Suprapubic skin (tissue), 4 donors: ENCODE measurements around the gene ATP2A1. TPM values are rescaled to one million over a fixed set of nuclear protein-coding genes. Genes with fewer than 3 reads are reported as not detected.
A peak's percentile ranks its signal among the peaks of the same experiment; 100 is the strongest.
"Not testable (repeated sequence)": the region's sequence is repeated elsewhere in the genome, so short reads cannot be mapped to it uniquely, and the experiment has no call there.

Source experiments
- DNase-seq, 2 donors: peaks; one replicate each; pipeline ENCODE4 v3.0.0-alpha.2; 2019; ENCODE audit warnings: low spot score in 2 of 2
- H3K27ac ChIP-seq: fragments of 200-600 bp; sonication (generic); one replicate; pipeline ENCODE4 v1.5.1; 2019
- H3K27me3 ChIP-seq: fragments of 200-600 bp; sonication (generic); one replicate; pipeline ENCODE4 v1.5.1; 2019
- H3K36me3 ChIP-seq: fragments of 200-600 bp; sonication (generic); one replicate; pipeline ENCODE4 v1.5.1; 2019
- H3K4me1 ChIP-seq: fragments of 200-600 bp; sonication (generic); one replicate; pipeline ENCODE4 v1.5.1; 2019
- H3K4me3 ChIP-seq: fragments of 200-600 bp; sonication (generic); one replicate; pipeline ENCODE4 v1.5.1; 2019; ENCODE audit warnings: mild to moderate bottlenecking
- H3K9me3 ChIP-seq: fragments of 200-600 bp; sonication (generic); one replicate; pipeline ENCODE4 v1.5.1; 2019
- CTCF ChIP-seq, 2 donors: fragments of 200-600 bp in 1 of 2; fragments of 450-650 bp in 1 of 2; sonication (generic) in 1 of 2; IDR thresholded peaks; one replicate each; pipeline ENCODE4 v1.5.1; 2016 to 2019; ENCODE audit warnings: antibody characterized with exemption in 2 of 2, mild to moderate bottlenecking in 1 of 2, moderate library complexity in 1 of 2
- EP300 ChIP-seq: sonication (generic); formaldehyde crosslinking; IDR thresholded peaks from one replicate; pipeline ENCODE4 v1.6.1; 2017; ENCODE audit warnings: antibody characterized with exemption
- POLR2A ChIP-seq, 2 donors: fragments of 450-650 bp; IDR thresholded peaks; one replicate each; pipeline ENCODE4 v1.6.1; 2017; ENCODE audit warnings: antibody characterized with exemption in 2 of 2, mild to moderate bottlenecking in 2 of 2, moderate library complexity in 2 of 2
- POLR2AphosphoS5 ChIP-seq, 3 donors: sonication (generic); formaldehyde crosslinking; IDR thresholded peaks; one replicate each; pipeline ENCODE4 v1.6.1; 2017; ENCODE audit warnings: antibody characterized with exemption in 3 of 3
- WGBS: methylation state at CpG from one replicate; pipeline ENCODE4 v1.1.5; 2018; 5-methylcytosine and 5-hydroxymethylcytosine counted together
- total RNA-seq, 4 donors: library from RNA; depleted of rRNA; stranded (reverse); fragments of >200 nt; gene quantifications; one replicate each; pipeline ENCODE4 v1.1.0, GENCODE V29; 2016

The ATP2A1 gene
- total RNA-seq, 4 donors from 2014 or later: 0.34 to 0.72 TPM; not detected in 2

GRCh38 chr16:28918698-28919097, 40.4 kb downstream of the ATP2A1 start:
- no peak overlapping the region for H3K27ac ChIP-seq
- DNase-seq: no peak
- no peaks in the 10 kb centered on the region for H3K9me3 ChIP-seq
- WGBS: 100% methylated on average over 3 of the region's 3 CpGs
- peaks cover 3% of the 10 kb centered on the region for H3K4me1 ChIP-seq
- no peak overlapping the region for H3K4me3 ChIP-seq
- peaks cover 52% of the 10 kb centered on the region for H3K36me3 ChIP-seq
- H3K27me3 ChIP-seq: no peaks in the 10 kb centered on the region
- TF ChIP-seq POLR2AphosphoS5 (IDR thresholded peaks at IDR 0.05) (no peak), CTCF (IDR thresholded peaks at IDR 0.05) (no peak), EP300 (no peak), POLR2A (IDR thresholded peaks at IDR 0.05) (no peak)

GRCh38 chr16:28923231-28923587, 44.9 kb downstream of the ATP2A1 start:
- no peaks in the 10 kb centered on the region for H3K9me3 ChIP-seq
- H3K4me1 ChIP-seq: peaks cover 18% of the 10 kb centered on the region
- H3K27ac ChIP-seq: peak overlapping the region; percentile 95
- H3K36me3 ChIP-seq: peaks cover 23% of the 10 kb centered on the region
- TF ChIP-seq POLR2A (IDR thresholded peaks at IDR 0.05) (no peak), EP300 (no peak), POLR2AphosphoS5 (IDR thresholded peaks at IDR 0.05) (no peak), CTCF (IDR thresholded peaks at IDR 0.05) (no peak)
- WGBS: 91% methylated on average over 3 of the region's 3 CpGs
- H3K27me3 ChIP-seq: no peaks in the 10 kb centered on the region
- no peak for DNase-seq
- H3K4me3 ChIP-seq: no peak overlapping the region

- DNase-seq: peak in 1 of 2 donors; percentile 59
- Histone ChIP-seq H3K4me3 (peak overlapping the region; percentile 70), H3K9me3 (no peaks in the 10 kb centered on the region), H3K27me3 (no peaks in the 10 kb centered on the region), H3K4me1 (peaks cover 18% of the 10 kb centered on the region), H3K27ac (peak overlapping the region; percentile 95), H3K36me3 (peaks cover 17% of the 10 kb centered on the region)
- no peak for TF ChIP-seq POLR2A (IDR thresholded peaks at IDR 0.05)
- WGBS: 54% methylated on average over 13 of the region's 13 CpGs
These were observed 45.5 kb downstream of the ATP2A1 start for GRCh38 chr16:28923652-28924398.

GRCh38 chr16:28924399-28924761, 46.1 kb downstream of the ATP2A1 start:
- WGBS: 31% methylated on average over 15 of the region's 15 CpGs
- Histone ChIP-seq H3K27ac (peak overlapping the region; percentile 95), H3K36me3 (peaks cover 11% of the 10 kb centered on the region), H3K4me3 (peak overlapping the region; percentile 70), H3K4me1 (peaks cover 18% of the 10 kb centered on the region), H3K27me3 (no peaks in the 10 kb centered on the region), H3K9me3 (no peaks in the 10 kb centered on the region)
- TF ChIP-seq CTCF (IDR thresholded peaks at IDR 0.05) (peak in 1 of 2 donors; percentile 11), EP300 (no peak)
- no peak for DNase-seq

- TF ChIP-seq POLR2A (IDR thresholded peaks at IDR 0.05) (no peak), POLR2AphosphoS5 (IDR thresholded peaks at IDR 0.05) (peak in 1 of 3 donors; percentile 44)
- Histone ChIP-seq H3K4me1 (peaks cover 18% of the 10 kb centered on the region), H3K27me3 (no peaks in the 10 kb centered on the region), H3K36me3 (peaks cover 6% of the 10 kb centered on the region), H3K27ac (peak within 1 kb of the TSS; percentile 95), H3K9me3 (no peaks in the 10 kb centered on the region), H3K4me3 (peak within 1 kb of the TSS; percentile 70)
- 1% methylated on average over 49 of the region's 66 CpGs for WGBS
- DNase-seq: peak; percentile 95
These were observed 46.6 kb downstream of the ATP2A1 start, which contains the start of gene RABEP2 for GRCh38 chr16:28924762-28925385. TSS of gene RABEP2 (minus strand) at chr16:28925238. CDS start at chr16:28925163, 75 bp downstream.

GRCh38 chr16:28925386-28926228, 47.3 kb downstream of the ATP2A1 start:
- TF ChIP-seq EP300 (no peak), POLR2AphosphoS5 (IDR thresholded peaks at IDR 0.05) (peak in 1 of 3 donors; percentile 34)
- Histone ChIP-seq H3K4me3 (peak overlapping the region; percentile 70), H3K9me3 (no peaks in the 10 kb centered on the region), H3K4me1 (peaks cover 18% of the 10 kb centered on the region), H3K27me3 (no peaks in the 10 kb centered on the region), H3K27ac (peak overlapping the region; percentile 95), H3K36me3 (peaks cover 5% of the 10 kb centered on the region)
- 1% methylated on average over 48 of the region's 48 CpGs for WGBS
- DNase-seq: peak; percentile 93 to 95

- Histone ChIP-seq H3K27ac (peak overlapping the region; percentile 95), H3K4me1 (peaks cover 18% of the 10 kb centered on the region)
- 53% methylated on average over 2 of the region's 2 CpGs for WGBS
These were observed 48.0 kb downstream of the ATP2A1 start for GRCh38 chr16:28926284-28926683.

More at GRCh38 chr16:28926284-28926683, 48.0 kb downstream of the ATP2A1 start:
- not testable (repeated sequence) for DNase-seq, H3K9me3 ChIP-seq, H3K36me3 ChIP-seq, H3K27me3 ChIP-seq
- peak overlapping the region; percentile 70 for H3K4me3 ChIP-seq
